Stomach (tissue), 9 donors: ENCODE data around the gene ZNF813. TPM values are rescaled to one million over a fixed set of nuclear protein-coding genes. Genes with fewer than 3 reads are reported as not detected.
"Not testable (repeated sequence)": the region's sequence is repeated elsewhere in the genome, so short reads cannot be mapped to it uniquely, and the experiment has no call there.

Experiments used
- DNase-seq, 2 donors: peaks; one replicate each; pipeline versions ENCODE4 v3.0.0 to v3.0.0-alpha.2; 2013 to 2019
- H3K27ac ChIP-seq, 5 donors: fragments of 200-600 bp in 4 of 5; sonication (generic) in 4 of 5; one replicate each; pipeline ENCODE4 v1.5.1; 2013 to 2019; ENCODE audit warnings: mild to moderate bottlenecking in 1 of 5, moderate library complexity in 1 of 5
- H3K27me3 ChIP-seq, 3 donors: fragments of 200-600 bp; sonication (generic); one replicate each; pipeline ENCODE4 v1.5.1; 2017 to 2019; ENCODE audit warnings: mixed run types in 1 of 3
- H3K36me3 ChIP-seq, 4 donors: fragments of 200-600 bp; sonication (generic); 1 replicate in 3 of 4; 2 replicates in 1 of 4; pipeline ENCODE4 v1.5.1; 2016 to 2019
- H3K4me1 ChIP-seq, 4 donors: fragments of 200-600 bp; sonication (generic); one replicate each; pipeline ENCODE4 v1.5.1; 2016 to 2019
- H3K4me3 ChIP-seq, 4 donors: fragments of 200-600 bp; sonication (generic) in 3 of 4; one replicate each; pipeline ENCODE4 v1.5.1; 2016 to 2019; ENCODE audit warnings: mild to moderate bottlenecking in 1 of 4
- H3K9me3 ChIP-seq, 4 donors: fragments of 200-600 bp; sonication (generic); one replicate each; pipeline ENCODE4 v1.5.1; 2016 to 2019
- CTCF ChIP-seq, 7 experiments: fragments of 450-650 bp in 4 of 7; fragments of 200-600 bp in 3 of 7; sonication (generic) in 3 of 7; IDR thresholded peaks; one replicate each; pipeline ENCODE4 v1.5.1; 2016 to 2019; ENCODE audit warnings: antibody characterized with exemption in 7 of 7, control low read depth in 2 of 7, mild to moderate bottlenecking in 1 of 7
- EP300 ChIP-seq: sonication (generic); formaldehyde crosslinking; IDR thresholded peaks from one replicate; pipeline ENCODE4 v1.6.1; 2017; ENCODE audit warnings: antibody characterized with exemption
- POLR2A ChIP-seq, 4 donors: fragments of 450-650 bp; IDR thresholded peaks; one replicate each; pipeline ENCODE4 v1.6.1; 2016; ENCODE audit warnings: antibody characterized with exemption in 4 of 4, control low read depth in 2 of 4, mild to moderate bottlenecking in 1 of 4, moderate library complexity in 1 of 4
- POLR2AphosphoS5 ChIP-seq, 3 donors: sonication (generic); formaldehyde crosslinking; IDR thresholded peaks; one replicate each; pipeline ENCODE4 v1.6.1; 2016; ENCODE audit warnings: antibody characterized with exemption in 3 of 3
- WGBS, 5 donors: extraction: QIAGEN DNeasy Blood & Tissue Kit in 3 of 5; methylation state at CpG; one replicate each; pipeline versions ENCODE4 v1.1.5 to v1.1.7; 2013 to 2018; 5-methylcytosine and 5-hydroxymethylcytosine counted together
- intact Hi-C: fragments of 100-400 bp; cut with DNase I; formaldehyde crosslinking; loops from one replicate; pipeline ENCODE4 v1.15.1; 2023; ENCODE audit warnings: low total_unique reads
- polyA plus RNA-seq, 3 donors: library from polyadenylated mRNA; stranded (reverse); fragments of 200-250 nt; gene quantifications; one replicate each; pipeline ENCODE4 v1.2.3, GENCODE V29; 2013
- total RNA-seq, 5 donors: library from RNA; depleted of rRNA; stranded (reverse); fragments of >200 nt; gene quantifications; one replicate each; pipeline versions ENCODE4 v1.1.0 to v1.2.3, GENCODE V29; 2014 to 2016
- donor health status: healthy with polysubstance abuse.
- donor health status: Bipolar disorder and iron deficiency.
- donor health status: healthy.

The ZNF813 gene
- total and polyA plus RNA-seq, 8 donors, result 0.45 to 6.8 (median 1.6) TPM

- peaks cover 10 to 51% (median 31%) of the 10 kb centered on the region in 4 donors for H3K9me3 ChIP-seq
- DNase-seq, result peak in 1 of 2 donors; percentile 64
- H3K27ac ChIP-seq, result peak overlapping the region in 1 of 5 donors; percentile 29
- H3K27me3 ChIP-seq, result peaks cover 0 to 21% (median 0%) of the 10 kb centered on the region in 3 donors
- H3K36me3 ChIP-seq, result peaks cover 0 to under 1% (median 0%) of the 10 kb centered on the region in 4 donors
- no peak for TF ChIP-seq EP300
- TF ChIP-seq CTCF (IDR thresholded peaks at IDR 0.05), result no peak
- TF ChIP-seq POLR2AphosphoS5 (IDR thresholded peaks at IDR 0.05), result no peak
- no peak for TF ChIP-seq POLR2A (IDR thresholded peaks at IDR 0.05)
- WGBS, 5 donors, result 11 to 17% (median 15%) methylated on average over 16 to 19 of the region's 19 CpGs
- no peak overlapping the region for H3K4me3 ChIP-seq
- H3K4me1 ChIP-seq, result peaks cover 2 to 23% (median 8%) of the 10 kb centered on the region in 4 donors
- intact Hi-C loops, result no loop called here
These were observed 4.3 kb upstream of the ZNF813 start for GRCh38 chr19:53463263-53463662.

DNA sequence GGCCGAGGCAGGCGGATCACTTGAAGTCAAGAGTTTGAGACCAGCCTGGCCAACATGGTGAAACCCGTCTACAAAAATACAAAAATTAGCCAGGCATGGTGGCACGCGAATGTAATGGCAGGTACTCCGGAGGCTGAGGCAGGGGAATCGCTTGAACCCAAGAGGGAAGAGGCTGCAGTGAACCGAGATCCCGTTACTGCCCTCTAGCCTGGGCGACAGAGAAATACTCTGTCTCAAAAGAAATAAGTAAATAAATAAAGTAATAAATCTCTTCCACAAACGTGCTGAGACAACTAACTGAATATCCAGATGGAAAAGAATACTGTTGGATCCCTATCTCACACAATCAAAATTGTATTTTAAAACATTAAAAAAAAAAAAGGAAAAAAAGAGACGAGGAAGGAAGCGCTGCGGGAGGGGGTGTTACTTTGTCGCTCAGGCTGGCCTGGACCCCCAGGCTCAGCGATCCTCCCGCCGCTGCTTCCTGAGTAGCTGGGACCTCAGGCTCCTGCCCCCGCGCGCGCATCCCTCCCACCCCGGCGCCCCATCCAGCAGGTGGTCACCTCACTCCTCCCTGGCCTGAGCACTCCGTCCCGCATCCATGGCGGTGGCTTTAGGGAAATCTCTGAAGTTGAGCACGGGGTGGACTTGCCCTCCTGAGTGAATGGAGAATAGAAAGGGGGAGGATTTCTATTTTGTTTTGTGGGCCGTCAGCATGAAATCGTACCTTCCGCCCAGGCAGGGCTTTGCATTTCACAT lies 628 bp upstream of the ZNF813 start:
- TF ChIP-seq POLR2AphosphoS5 (IDR thresholded peaks at IDR 0.05), result no peak
- no peak for TF ChIP-seq POLR2A (IDR thresholded peaks at IDR 0.05)
- TF ChIP-seq CTCF (IDR thresholded peaks at IDR 0.05), result no peak
- no peak for TF ChIP-seq EP300
- Histone ChIP-seq H3K9me3 (peaks cover 0 to 29% (median 10%) of the 10 kb centered on the region in 4 donors), H3K27ac (peak overlapping the region; percentile 62 to 86 (median 84)), H3K4me1 (peaks cover 5 to 33% (median 13%) of the 10 kb centered on the region in 4 donors), H3K4me3 (peak overlapping the region; percentile 67 to 82 (median 75)), H3K27me3 (peaks cover 0 to 21% (median 0%) of the 10 kb centered on the region in 3 donors), H3K36me3 (no peaks in the 10 kb centered on the region)
- intact Hi-C loops, result no loop called here
- DNase-seq, result peak in 1 of 2 donors; percentile 14
- WGBS, 5 donors, result 11 to 17% (median 11%) methylated on average over 30 to 31 of the region's 31 CpGs

GRCh38 chr19:53468628-53469027 lies 1.1 kb downstream of the ZNF813 start:
- Histone ChIP-seq H3K4me1 (peaks cover 5 to 28% (median 13%) of the 10 kb centered on the region in 4 donors), H3K27me3 (peaks cover 0 to 14% (median 0%) of the 10 kb centered on the region in 3 donors), H3K36me3 (peaks cover 0 to 13% (median 6%) of the 10 kb centered on the region in 4 donors), H3K4me3 (peak overlapping the region; percentile 67 to 82 (median 75)), H3K9me3 (peaks cover 0 to 24% (median 10%) of the 10 kb centered on the region in 4 donors)
- DNase-seq, intact Hi-C loops, H3K27ac ChIP-seq: not testable (repeated sequence)
- WGBS, 5 donors, result 17 to 30% (median 24%) methylated on average over 8 of the region's 8 CpGs

- Histone ChIP-seq H3K4me3 (no peak overlapping the region), H3K9me3 (peaks cover 5 to 51% (median 30%) of the 10 kb centered on the region in 4 donors), H3K27ac (no peak overlapping the region), H3K4me1 (peaks cover 5 to 20% (median 10%) of the 10 kb centered on the region in 4 donors), H3K27me3 (no peaks in the 10 kb centered on the region), H3K36me3 (peaks cover 4 to 42% (median 26%) of the 10 kb centered on the region in 4 donors)
- intact Hi-C loops, result no loop called here
- no peak for DNase-seq
- 85 to 96% (median 90%) methylated on average over 7 of the region's 7 CpGs for WGBS, 5 donors
- TF ChIP-seq POLR2A (IDR thresholded peaks at IDR 0.05) (no peak), POLR2AphosphoS5 (IDR thresholded peaks at IDR 0.05) (no peak), CTCF (IDR thresholded peaks at IDR 0.05) (no peak), EP300 (no peak)
These were observed 4.4 kb downstream of the ZNF813 start for GRCh38 chr19:53471916-53472315.

DNA sequence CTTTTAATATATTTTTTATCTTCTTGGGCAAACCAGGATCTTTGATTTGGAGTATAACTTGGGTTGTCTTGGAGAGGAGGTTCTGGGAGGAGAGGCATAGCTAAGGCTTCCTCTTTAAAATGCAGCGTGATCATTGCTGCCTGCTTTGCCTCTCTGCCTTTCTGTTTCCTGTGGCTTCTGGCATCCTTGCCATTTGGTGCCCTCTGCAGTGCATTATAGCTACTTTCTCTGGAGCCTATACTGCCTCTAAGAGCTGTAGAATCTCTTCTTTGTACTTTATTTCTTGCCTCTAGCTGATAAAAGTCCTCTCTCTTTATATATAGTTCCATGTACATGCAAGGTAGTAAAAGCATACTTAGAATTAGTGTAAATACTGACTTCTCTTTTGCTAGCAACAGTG lies 7.3 kb downstream of the ZNF813 start:
- H3K27me3 ChIP-seq, H3K27ac ChIP-seq, DNase-seq, H3K4me1 ChIP-seq, H3K4me3 ChIP-seq, intact Hi-C loops: not testable (repeated sequence)
- WGBS, 5 donors, result 50 to 86% (median 71%) methylated on average over 1 of the region's 1 CpG
- peaks cover 11 to 69% (median 52%) of the 10 kb centered on the region in 4 donors for H3K36me3 ChIP-seq
- H3K9me3 ChIP-seq, result peaks cover 16 to 80% (median 54%) of the 10 kb centered on the region in 4 donors

DNA sequence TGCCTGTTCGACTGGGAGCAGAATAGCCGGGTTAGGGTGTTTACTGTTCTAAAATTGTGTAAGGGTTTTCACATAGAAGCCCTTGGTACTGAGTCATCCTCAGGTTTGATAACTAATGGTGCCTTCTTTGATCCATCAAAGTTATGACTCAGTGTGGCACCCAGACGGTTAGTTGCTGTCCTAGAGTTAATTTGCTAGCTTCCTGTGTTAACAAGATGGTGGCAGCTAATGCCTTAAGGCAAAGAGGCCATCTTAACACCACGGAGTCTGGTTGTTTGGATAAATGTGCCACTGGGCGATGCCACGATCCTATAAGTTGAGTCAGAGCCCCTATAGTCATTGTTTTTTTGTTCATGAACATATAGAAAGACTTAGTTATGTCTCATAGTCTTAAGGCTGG lies 7.9 kb downstream of the ZNF813 start:
- H3K4me1 ChIP-seq, H3K4me3 ChIP-seq, H3K27me3 ChIP-seq, intact Hi-C loops, H3K27ac ChIP-seq, DNase-seq: not testable (repeated sequence)
- WGBS, 5 donors, result 83 to 92% (median 89%) methylated on average over 6 of the region's 6 CpGs
- Histone ChIP-seq H3K36me3 (peaks cover 11 to 72% (median 56%) of the 10 kb centered on the region in 4 donors), H3K9me3 (peaks cover 16 to 86% (median 56%) of the 10 kb centered on the region in 4 donors)

- Histone ChIP-seq H3K9me3 (peaks cover 19 to 96% (median 69%) of the 10 kb centered on the region in 4 donors), H3K36me3 (peaks cover 35 to 90% (median 71%) of the 10 kb centered on the region in 4 donors)
- H3K4me3 ChIP-seq, H3K27ac ChIP-seq, DNase-seq, intact Hi-C loops, H3K4me1 ChIP-seq, H3K27me3 ChIP-seq: not testable (repeated sequence)
- WGBS, 5 donors, result 91 to 100% (median 97%) methylated on average over 2 of the region's 2 CpGs
These were observed 16.2 kb downstream of the ZNF813 start for GRCh38 chr19:53483751-53484150.
